PC-3 (cell line): Measurements from ENCODE around the gene MUSTN1. TPM values are rescaled to one million over a fixed set of nuclear protein-coding genes. Genes with fewer than 3 reads are reported as not detected.

ENCODE experiments used
- ATAC-seq: fragments of 200-7000 bp; cut with Tn5 transposase; 2 replicates; pipeline ENCODE4 v1.9.1; 2020; ENCODE audit warnings: mild to moderate bottlenecking, moderate library complexity
- Bru-seq: library from RNA; stranded (reverse); fragments of 400-500 nt; gene quantifications from one replicate; lab custom pipeline; 2021; lab: Mats Ljungman, UMichigan
- BruChase-seq, 2 experiments: library from RNA; stranded (reverse); fragments of 400-500 nt; gene quantifications; one replicate each; lab custom pipeline; 2021; lab: Mats Ljungman, UMichigan
- BruUV-seq: library from RNA; stranded (reverse); fragments of 400-500 nt; replicated peaks from 2 replicates; lab custom pipeline; 2021; lab: Mats Ljungman, UMichigan
- CTCF ChIA-PET: fragments of 300-600 bp; sonication (Branson Sonifier 250); formaldehyde crosslinking; loops from one replicate; lab custom pipeline; 2022; ENCODE audit warnings: antibody characterized with exemption; lab: Charles Lee
- POLR2A ChIA-PET: fragments of 300-600 bp; sonication (Branson Sonifier 250); formaldehyde crosslinking; loops from one replicate; lab custom pipeline; 2022; ENCODE audit warnings: antibody characterized with exemption; ENCODE audit not compliant: unreplicated experiment; lab: Charles Lee
- DNase-seq: peaks from one replicate; pipeline ENCODE4 v3.0.0-alpha.2; 2015
- H2AFZ ChIP-seq: fragments of 300-600 bp; sonication (generic); 2 replicates; pipeline ENCODE4 v1.6.0; 2016; ENCODE audit warnings: antibody characterized with exemption, low read length
- H3F3A ChIP-seq: fragments of 300-600 bp; sonication (generic); one replicate; pipeline ENCODE4 v1.6.0; 2017; ENCODE audit warnings: antibody characterized with exemption, low read length, control low read depth, mild to moderate bottlenecking; ENCODE audit not compliant: unreplicated experiment
- H3K27ac ChIP-seq: fragments of 300-600 bp; sonication (generic); 2 replicates; pipeline ENCODE4 v1.5.1; 2016; ENCODE audit warnings: mild to moderate bottlenecking, low read length
- H3K27me3 ChIP-seq: fragments of 300-600 bp; sonication (generic); 2 replicates; pipeline ENCODE4 v1.6.1; 2016; ENCODE audit warnings: low read length, mixed read lengths
- H3K36me3 ChIP-seq: fragments of 300-600 bp; sonication (generic); 2 replicates; pipeline ENCODE4 v1.6.1; 2016; ENCODE audit warnings: low read depth, mixed run types, low read length, mixed read lengths
- H3K4me1 ChIP-seq: fragments of 300-600 bp; sonication (generic); 2 replicates; pipeline ENCODE4 v1.5.1; 2016; ENCODE audit warnings: low read length; ENCODE audit not compliant: insufficient read depth
- H3K4me2 ChIP-seq: fragments of 300-600 bp; sonication (generic); 2 replicates; pipeline ENCODE4 v1.6.0; 2016; ENCODE audit warnings: low read length
- H3K4me3 ChIP-seq: fragments of 300-600 bp; sonication (generic); 2 replicates; pipeline ENCODE4 v1.5.1; 2016; ENCODE audit warnings: mild to moderate bottlenecking, low read length, mixed read lengths
- H3K79me2 ChIP-seq: fragments of 300-600 bp; sonication (generic); 2 replicates; pipeline ENCODE4 v1.6.1; 2017; ENCODE audit warnings: low read length, mixed read lengths
- H3K9ac ChIP-seq: fragments of 300-600 bp; sonication (generic); 2 replicates; pipeline ENCODE4 v1.6.0; 2016; ENCODE audit warnings: mild to moderate bottlenecking, low read length
- H3K9me2 ChIP-seq: fragments of 300-600 bp; sonication (generic); replicated peaks from 2 replicates; pipeline ENCODE4 v1.6.1; 2016; ENCODE audit warnings: mixed run types, low read length, mixed read lengths
- H3K9me3 ChIP-seq: fragments of 300-600 bp; sonication (generic); 2 replicates; pipeline ENCODE4 v1.6.1; 2016; ENCODE audit warnings: low read length, mixed read lengths
- H4K20me1 ChIP-seq: fragments of 300-600 bp; sonication (generic); 2 replicates; pipeline ENCODE4 v1.6.1; 2016; ENCODE audit warnings: low read length, mixed read lengths
- CTCF ChIP-seq: fragments of 300-600 bp; sonication (generic); conservative IDR thresholded peaks from 2 replicates; pipeline ENCODE4 v1.5.1; 2017; ENCODE audit warnings: antibody characterized with exemption, low read depth, mild to moderate bottlenecking, low read length
- EZH2 ChIP-seq: fragments of 300-600 bp; sonication (generic); IDR thresholded peaks from one replicate; pipeline ENCODE4 v1.6.1; 2017; ENCODE audit warnings: antibody characterized with exemption, mild to moderate bottlenecking, low read length; ENCODE audit not compliant: unreplicated experiment
- EZH2phosphoT487 ChIP-seq: fragments of 300-600 bp; sonication (generic); IDR thresholded peaks from 2 replicates; pipeline ENCODE4 v1.6.1; 2018; ENCODE audit warnings: mild to moderate bottlenecking, antibody characterized with exemption, low read length, borderline replicate concordance
- intact Hi-C: fragments of 100-400 bp; cut with micrococcal nuclease; formaldehyde crosslinking; loops from 2 replicates; pipeline ENCODE4 v1.9.0; 2023
- long read RNA-seq: library from polyadenylated mRNA; unstranded; transcript quantifications from one replicate; pipeline ENCODE4 v2.0.0, GENCODE V29; 2021; ENCODE audit not compliant: unreplicated experiment
- total RNA-seq: library from RNA; depleted of rRNA; stranded (reverse); fragments of >200 nt; gene quantifications from 2 replicates; pipeline ENCODE4 v1.2.3, GENCODE V29; 2014; rRNA removed

MUSTN1 gene
- total RNA-seq (0.66 and 0.69 TPM in 2 replicates), Bru-seq, nascent RNA (percentile 51 among the genes with signal in this experiment), BruChase-seq, experiment 1, labeled RNA remaining after a 6-hour chase (percentile 56 among the genes with signal in this experiment), BruChase-seq, experiment 2, labeled RNA remaining after a 2-hour chase (percentile 65 among the genes with signal in this experiment)
- long read RNA-seq, partial matches to known transcripts, result 0 of 1 reads
- long read RNA-seq, other reads (novel, unspliced or antisense), result 0 of 1 reads

GRCh38 chr3:52834871-52835501 lies at the start of gene MUSTN1:
Gene MUSTN1, minus strand, starts transcription at chr3:52835019. Its CDS starts 71 bp downstream, at chr3:52834948.
- no peak within 1 kb of the TSS for H3K4me2 ChIP-seq
- no peaks in the 10 kb centered on the region for H3F3A ChIP-seq
- DNase-seq (no peak), ATAC-seq (no peak)
- no TSS peak for BruUV-seq
- no peaks in the 10 kb centered on the region for H3K36me3 ChIP-seq
- no peaks in the 10 kb centered on the region for H4K20me1 ChIP-seq
- no peak within 1 kb of the TSS for H3K9ac ChIP-seq
- H3K27me3 ChIP-seq, result no peaks in the 10 kb centered on the region
- no peak within 1 kb of the TSS for H3K27ac ChIP-seq
- intact Hi-C loops, result no loop called here
- no peak within 1 kb of the TSS for H3K4me3 ChIP-seq
- POLR2A ChIA-PET, result no interaction called here
- no peaks in the 10 kb centered on the region for H3K9me3 ChIP-seq
- H3K9me2 ChIP-seq, result no peaks in the 10 kb centered on the region
- CTCF ChIA-PET, result no interaction called here
- no peak within 1 kb of the TSS for H2AFZ ChIP-seq
- peaks cover 20% of the 10 kb centered on the region for H3K4me1 ChIP-seq
- no peaks in the 10 kb centered on the region for H3K79me2 ChIP-seq
- TF ChIP-seq EZH2phosphoT487, result no peak
- no peak for TF ChIP-seq EZH2
- TF ChIP-seq CTCF, result no peak

GRCh38 chr3:52882377-52882776 lies 47.6 kb upstream of the MUSTN1 start:
- ATAC-seq (no peak), DNase-seq (no peak)
- ChIA-PET POLR2A (no interaction called here), CTCF (no interaction called here)
- Histone ChIP-seq H3K36me3 (peaks cover 4% of the 10 kb centered on the region; the same call in 1 of the 2 replicates), H3K4me1 (no peaks in the 10 kb centered on the region), H3F3A (no peaks in the 10 kb centered on the region), H2AFZ (no peak overlapping the region), H3K9me3 (no peaks in the 10 kb centered on the region), H3K27ac (no peak overlapping the region), H3K27me3 (no peaks in the 10 kb centered on the region), H4K20me1 (no peaks in the 10 kb centered on the region), H3K4me3 (no peak overlapping the region), H3K79me2 (peaks cover 3% of the 10 kb centered on the region; the same call in 1 of the 2 replicates), H3K9me2 (no peaks in the 10 kb centered on the region), H3K4me2 (no peak overlapping the region), H3K9ac (no peak overlapping the region)
- intact Hi-C loops, result no loop called here
- no peak for TF ChIP-seq CTCF
- TF ChIP-seq EZH2phosphoT487, result no peak
- TF ChIP-seq EZH2, result no peak
- no TSS peak for BruUV-seq

GRCh38 chr3:52881871-52882270 lies 47.1 kb upstream of the MUSTN1 start:
- TF ChIP-seq EZH2phosphoT487 (no peak), CTCF (no peak), EZH2 (no peak)
- Histone ChIP-seq H3K9me2 (no peaks in the 10 kb centered on the region), H3K4me2 (no peak overlapping the region), H2AFZ (no peak overlapping the region), H3K4me1 (no peaks in the 10 kb centered on the region), H4K20me1 (no peaks in the 10 kb centered on the region), H3K36me3 (peaks cover 4% of the 10 kb centered on the region; the same call in 1 of the 2 replicates), H3K27me3 (no peaks in the 10 kb centered on the region), H3K79me2 (no peaks in the 10 kb centered on the region), H3F3A (no peaks in the 10 kb centered on the region), H3K4me3 (no peak overlapping the region), H3K9me3 (no peaks in the 10 kb centered on the region), H3K27ac (no peak overlapping the region), H3K9ac (no peak overlapping the region)
- ChIA-PET POLR2A (no interaction called here), CTCF (no interaction called here)
- intact Hi-C loops, result no loop called here
- DNase-seq, result no peak
- no TSS peak for BruUV-seq
- no peak for ATAC-seq
